Measurements from ENCODE around the gene GRM7.

DNA sequence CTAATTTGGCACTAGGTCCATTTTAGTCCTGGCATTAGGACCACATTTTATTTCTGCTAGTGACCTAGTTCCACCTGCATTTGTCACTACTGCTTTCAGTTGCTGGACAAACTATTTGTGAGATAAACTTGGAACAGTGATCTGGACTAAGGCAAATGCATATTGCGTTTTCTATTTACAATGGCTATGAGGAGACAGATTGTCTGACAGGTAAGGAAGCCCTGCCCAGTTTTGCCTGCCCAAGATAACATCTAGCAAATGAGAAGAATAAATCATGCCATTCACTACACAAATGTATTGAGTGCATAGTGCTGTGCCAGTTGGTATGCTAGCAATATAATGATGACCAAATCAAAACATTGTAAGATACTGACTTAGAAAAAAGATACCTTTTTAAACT is 245.7 kb downstream of the GRM7 start:
- TF ChIP-seq, protein P1, sequence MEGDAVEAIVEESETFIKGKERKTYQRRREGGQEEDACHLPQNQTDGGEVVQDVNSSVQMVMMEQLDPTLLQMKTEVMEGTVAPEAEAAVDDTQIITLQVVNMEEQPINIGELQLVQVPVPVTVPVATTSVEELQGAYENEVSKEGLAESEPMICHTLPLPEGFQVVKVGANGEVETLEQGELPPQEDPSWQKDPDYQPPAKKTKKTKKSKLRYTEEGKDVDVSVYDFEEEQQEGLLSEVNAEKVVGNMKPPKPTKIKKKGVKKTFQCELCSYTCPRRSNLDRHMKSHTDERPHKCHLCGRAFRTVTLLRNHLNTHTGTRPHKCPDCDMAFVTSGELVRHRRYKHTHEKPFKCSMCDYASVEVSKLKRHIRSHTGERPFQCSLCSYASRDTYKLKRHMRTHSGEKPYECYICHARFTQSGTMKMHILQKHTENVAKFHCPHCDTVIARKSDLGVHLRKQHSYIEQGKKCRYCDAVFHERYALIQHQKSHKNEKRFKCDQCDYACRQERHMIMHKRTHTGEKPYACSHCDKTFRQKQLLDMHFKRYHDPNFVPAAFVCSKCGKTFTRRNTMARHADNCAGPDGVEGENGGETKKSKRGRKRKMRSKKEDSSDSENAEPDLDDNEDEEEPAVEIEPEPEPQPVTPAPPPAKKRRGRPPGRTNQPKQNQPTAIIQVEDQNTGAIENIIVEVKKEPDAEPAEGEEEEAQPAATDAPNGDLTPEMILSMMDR (conservative IDR thresholded peaks at IDR 0.05; ENCODE audit: low read depth, low read length): no peak
- TF ChIP-seq MXI1 (IDR thresholded peaks at IDR 0.05; ENCODE audit: borderline replicate concordance, low read depth, low read length) (no peak), CEBPB (IDR thresholded peaks at IDR 0.05; ENCODE audit: low read depth, low read length) (no peak), RFX5 (IDR thresholded peaks at IDR 0.05; ENCODE audit: low read depth, low read length) (no peak), SMC3 (IDR thresholded peaks at IDR 0.05; ENCODE audit: low read depth, low read length) (no peak), POLR2A (IDR thresholded peaks at IDR 0.05; ENCODE audit: low read depth, low read length) (no peak), RCOR1 (IDR thresholded peaks at IDR 0.05; ENCODE audit: insufficient replicate concordance, low read length) (no peak), RAD21 (IDR thresholded peaks at IDR 0.05; ENCODE audit: low read length) (no peak), BHLHE40 (IDR thresholded peaks at IDR 0.05; ENCODE audit: low read depth, low read length) (no peak), CHD1 (IDR thresholded peaks at IDR 0.05; ENCODE audit: low read depth, low read length) (no peak), FOS (IDR thresholded peaks at IDR 0.05; ENCODE audit: low read depth, low read length) (no peak)
- TF ChIP-seq, protein P2, sequence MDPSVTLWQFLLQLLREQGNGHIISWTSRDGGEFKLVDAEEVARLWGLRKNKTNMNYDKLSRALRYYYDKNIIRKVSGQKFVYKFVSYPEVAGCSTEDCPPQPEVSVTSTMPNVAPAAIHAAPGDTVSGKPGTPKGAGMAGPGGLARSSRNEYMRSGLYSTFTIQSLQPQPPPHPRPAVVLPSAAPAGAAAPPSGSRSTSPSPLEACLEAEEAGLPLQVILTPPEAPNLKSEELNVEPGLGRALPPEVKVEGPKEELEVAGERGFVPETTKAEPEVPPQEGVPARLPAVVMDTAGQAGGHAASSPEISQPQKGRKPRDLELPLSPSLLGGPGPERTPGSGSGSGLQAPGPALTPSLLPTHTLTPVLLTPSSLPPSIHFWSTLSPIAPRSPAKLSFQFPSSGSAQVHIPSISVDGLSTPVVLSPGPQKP (IDR thresholded peaks at IDR 0.05; ENCODE audit: borderline replicate concordance, low read depth, low read length): no peak
- TF ChIP-seq, protein P3, sequence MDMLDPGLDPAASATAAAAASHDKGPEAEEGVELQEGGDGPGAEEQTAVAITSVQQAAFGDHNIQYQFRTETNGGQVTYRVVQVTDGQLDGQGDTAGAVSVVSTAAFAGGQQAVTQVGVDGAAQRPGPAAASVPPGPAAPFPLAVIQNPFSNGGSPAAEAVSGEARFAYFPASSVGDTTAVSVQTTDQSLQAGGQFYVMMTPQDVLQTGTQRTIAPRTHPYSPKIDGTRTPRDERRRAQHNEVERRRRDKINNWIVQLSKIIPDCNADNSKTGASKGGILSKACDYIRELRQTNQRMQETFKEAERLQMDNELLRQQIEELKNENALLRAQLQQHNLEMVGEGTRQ (IDR thresholded peaks at IDR 0.05; ENCODE audit: low read depth, low read length): no peak

Data from IMR-90 (cell line).